Measurements from ENCODE around the gene SLC25A6. TPM values are rescaled to one million over a fixed set of nuclear protein-coding genes. Genes with fewer than 3 reads are reported as not detected.
A peak's percentile ranks its signal among the peaks of the same experiment; 100 is the strongest.
"Not testable (repeated sequence)": the region's sequence is repeated elsewhere in the genome, so short reads cannot be mapped to it uniquely, and the experiment has no call there.

SLC25A6 gene
- total RNA-seq, 1 experiment from 2014 or later = 121 TPM

DNA sequence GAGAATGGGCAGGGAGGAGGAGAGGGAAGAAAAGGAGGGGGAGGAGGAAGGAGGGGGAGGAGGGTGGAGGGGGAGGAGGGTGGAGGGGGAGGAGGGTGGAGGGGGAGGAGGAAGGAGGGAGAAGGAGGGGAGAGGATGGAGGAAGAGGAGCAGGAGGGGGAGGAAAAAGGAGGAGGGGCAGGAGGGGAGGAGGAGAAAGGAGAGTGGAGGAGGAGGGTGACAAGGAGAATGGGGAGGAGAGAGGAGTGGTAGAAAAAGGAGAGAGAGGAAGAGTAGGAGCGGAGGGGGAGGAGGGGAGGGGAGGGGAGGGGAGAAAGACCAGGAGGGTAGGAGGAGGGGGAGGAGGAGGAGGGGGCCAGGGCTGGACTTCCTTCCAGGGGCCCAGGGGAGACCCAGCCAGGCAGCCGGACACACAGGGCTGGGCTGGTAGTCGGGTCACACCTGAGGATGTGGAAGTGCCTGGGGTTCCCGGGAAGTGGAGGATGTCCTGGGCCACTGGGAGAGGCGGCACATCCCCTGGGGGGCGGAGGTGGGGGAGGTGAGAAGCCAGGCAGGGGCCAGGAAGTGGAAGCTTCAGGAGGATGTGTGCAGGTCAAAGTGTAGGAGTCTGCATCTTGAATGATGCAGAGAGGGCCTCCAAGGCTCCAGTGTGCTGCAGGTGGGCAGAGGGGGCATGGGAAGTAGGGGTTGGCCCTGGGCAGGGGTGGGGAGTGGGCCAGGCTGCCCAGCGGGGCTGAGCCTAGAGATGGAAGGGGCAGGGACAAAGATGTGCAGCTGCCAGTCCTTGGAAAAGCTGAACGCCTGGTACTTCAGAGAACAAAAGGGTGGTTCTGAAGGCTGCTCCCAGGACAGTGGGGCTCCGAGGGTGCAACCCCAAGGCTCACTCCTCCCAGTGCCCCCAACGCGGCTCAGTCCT, 36.5 kb downstream of the SLC25A6 start:
- DNase-seq (ENCODE audit: low spot score) = peak; percentile 51

DNA sequence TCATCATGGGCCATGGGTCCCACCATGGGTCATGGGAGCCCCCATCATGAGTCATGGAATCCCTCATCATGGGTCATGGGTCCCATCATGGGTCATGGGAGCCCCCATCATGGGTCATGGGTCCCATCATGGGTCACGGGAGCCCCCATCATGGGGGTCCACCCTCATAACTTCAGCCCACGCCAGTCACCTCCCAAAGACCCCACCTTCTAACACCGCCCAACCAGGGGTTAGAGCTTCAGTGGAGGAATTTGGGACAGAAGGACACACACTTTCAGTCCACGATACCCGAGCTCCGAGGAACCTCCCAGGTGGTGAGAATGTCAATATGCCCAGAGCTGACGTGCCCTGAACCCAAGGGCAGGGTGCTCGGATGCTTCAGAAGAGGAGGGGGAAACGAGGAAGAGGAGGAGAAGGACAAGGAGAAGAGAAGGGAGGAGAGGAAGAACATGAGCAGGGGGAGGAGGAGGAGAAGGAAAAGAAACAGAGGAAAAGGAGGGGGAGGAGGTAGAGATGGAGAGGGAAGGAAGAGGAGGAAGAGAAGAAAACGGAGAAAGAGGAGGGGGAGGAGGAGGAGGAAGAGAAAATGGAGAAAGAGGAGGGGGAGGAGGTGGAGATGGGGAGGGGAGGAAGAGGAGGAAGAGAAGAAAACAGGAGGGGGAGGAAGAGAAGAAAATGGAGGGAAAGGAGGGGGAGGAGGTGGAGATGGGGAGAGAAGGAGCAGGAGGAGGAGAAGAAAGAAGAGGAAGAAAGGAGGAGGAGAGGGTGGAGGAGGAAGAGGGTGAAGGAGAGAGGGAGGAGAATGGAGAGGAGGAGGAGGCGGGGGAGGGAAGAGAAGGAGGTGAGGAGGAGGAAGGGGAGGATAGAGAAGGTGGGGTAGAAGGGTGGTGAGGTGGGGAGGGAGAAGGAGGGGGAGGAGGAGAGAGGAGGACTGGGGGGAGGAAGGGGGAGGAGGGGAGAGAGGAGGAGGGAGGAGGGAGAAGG, 37.6 kb downstream of the SLC25A6 start:
- DNase-seq (ENCODE audit: low spot score) = no peak

DNA sequence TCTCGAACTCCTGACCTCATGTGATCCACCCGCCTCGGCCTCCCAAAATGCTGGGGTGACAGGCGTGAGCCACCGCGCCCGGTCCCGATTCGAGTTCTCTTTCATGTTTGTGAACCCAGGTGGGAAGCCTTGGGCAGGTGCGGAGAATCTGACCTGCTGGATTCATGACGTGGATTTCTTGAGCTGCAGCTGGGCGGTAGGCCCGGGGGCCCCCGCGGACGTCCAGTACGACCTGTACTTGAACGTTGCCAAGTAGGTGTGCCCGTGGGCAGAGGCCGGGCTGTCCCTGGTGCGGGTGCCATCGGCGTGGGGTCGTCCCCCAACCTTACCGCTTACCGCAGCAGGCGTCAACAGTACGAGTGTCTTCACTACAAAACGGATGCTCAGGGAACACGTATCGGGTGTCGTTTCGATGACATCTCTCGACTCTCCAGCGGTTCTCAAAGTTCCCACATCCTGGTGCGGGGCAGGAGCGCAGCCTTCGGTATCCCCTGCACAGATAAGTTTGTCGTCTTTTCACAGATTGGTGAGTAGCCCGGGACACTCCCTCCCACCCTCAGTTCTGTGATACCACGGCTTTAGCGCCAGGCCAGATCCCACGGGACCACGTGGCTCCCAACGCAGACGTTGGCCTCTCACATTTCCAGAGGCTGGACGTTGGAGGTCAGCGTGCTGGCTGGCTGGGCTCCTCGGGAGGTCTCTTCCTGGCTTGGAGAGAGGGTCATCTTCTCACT, 39.8 kb downstream of the SLC25A6 start:
- DNase-seq (ENCODE audit: low spot score) = no peak

DNA sequence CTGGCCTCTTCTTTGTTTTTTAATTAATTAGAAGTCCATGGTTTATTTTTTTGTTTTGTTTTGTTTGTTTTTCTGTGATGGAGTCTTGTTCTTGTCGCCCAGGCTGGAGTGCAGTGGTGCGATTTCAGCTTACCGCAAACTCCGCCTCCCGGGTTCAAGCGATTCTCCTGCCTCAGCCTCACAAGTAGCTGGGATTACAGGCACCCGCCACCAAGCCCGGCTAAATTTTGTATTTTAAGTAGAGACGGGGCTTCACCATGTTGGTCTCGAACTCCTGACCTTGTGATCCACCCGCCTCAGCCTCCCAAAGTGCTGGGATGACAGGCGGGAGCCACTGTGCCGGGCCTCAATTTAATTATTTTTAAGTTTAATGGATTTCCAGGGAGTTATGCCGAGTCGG, 42.3 kb downstream of the SLC25A6 start:
- DNase-seq (ENCODE audit: low spot score) = not testable (repeated sequence)

DNA sequence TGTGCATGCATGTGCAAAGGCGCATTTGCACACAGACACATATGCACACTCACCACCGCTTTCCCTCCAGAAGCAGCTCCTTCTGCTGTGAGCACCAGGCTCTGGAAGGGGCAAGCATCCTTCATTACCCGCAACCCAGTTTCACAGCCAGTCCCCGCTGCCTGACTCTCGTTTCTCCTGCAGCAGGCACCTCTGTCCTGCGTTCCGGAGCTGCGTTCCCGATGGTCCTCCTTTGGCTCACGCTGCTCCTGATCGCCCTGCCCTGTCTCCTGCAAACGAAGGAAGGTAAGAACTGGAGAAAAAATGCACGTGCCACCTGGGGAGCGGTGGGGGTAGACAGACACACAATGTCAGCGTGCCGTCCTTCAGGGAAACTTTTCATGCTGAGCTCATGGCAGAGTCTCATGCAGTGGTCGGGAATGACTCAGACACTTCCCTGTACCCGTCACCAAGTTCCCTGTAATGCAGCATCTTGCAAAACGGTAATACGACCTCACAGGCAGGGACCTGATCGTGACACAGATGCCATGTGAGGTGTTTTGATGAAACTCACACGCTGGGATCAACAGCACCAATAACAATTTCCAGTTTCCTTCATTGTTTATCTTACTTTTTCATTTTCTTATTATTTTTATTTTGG, 50.2 kb downstream of the SLC25A6 start:
- DNase-seq (ENCODE audit: low spot score) = no peak

DNA sequence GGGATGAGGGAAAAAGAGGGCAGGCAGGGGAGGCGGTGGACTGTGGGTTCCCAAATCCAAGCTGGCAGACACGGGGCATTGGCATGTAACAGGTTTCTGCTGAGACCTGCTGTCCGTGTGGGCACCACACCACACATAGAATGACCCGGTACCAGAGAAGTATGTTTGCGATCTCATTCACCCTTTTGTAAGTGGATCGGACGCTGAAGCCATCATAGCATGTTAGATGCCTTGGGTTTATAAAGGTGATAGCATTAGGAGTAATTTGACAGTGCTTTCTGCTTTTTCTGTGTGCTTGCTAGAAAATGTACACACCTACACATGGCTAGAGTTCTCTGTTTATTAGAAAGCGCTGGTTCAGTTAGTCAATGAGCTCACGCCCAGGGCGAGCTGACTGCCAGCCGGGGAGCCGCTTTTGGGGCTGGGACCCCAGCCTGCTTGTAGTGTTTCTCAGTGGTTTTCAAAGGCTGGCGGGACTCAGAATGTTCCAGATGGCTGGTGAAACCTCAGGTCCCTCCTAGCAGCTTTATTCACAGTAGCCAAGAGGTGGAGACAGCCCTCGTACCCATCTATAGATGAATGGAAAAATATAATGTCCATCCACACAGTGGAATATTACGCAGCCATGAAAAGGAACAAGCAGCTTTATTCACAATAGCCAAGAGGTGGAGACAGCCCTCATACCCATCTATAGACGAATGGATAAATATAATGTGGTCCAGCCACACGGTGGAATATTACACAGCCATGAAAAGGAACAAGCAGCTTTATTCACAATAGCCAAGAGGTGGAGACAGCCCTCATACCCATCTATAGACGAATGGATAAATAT, 54.7 kb downstream of the SLC25A6 start:
- DNase-seq (ENCODE audit: low spot score) = no peak

DNA sequence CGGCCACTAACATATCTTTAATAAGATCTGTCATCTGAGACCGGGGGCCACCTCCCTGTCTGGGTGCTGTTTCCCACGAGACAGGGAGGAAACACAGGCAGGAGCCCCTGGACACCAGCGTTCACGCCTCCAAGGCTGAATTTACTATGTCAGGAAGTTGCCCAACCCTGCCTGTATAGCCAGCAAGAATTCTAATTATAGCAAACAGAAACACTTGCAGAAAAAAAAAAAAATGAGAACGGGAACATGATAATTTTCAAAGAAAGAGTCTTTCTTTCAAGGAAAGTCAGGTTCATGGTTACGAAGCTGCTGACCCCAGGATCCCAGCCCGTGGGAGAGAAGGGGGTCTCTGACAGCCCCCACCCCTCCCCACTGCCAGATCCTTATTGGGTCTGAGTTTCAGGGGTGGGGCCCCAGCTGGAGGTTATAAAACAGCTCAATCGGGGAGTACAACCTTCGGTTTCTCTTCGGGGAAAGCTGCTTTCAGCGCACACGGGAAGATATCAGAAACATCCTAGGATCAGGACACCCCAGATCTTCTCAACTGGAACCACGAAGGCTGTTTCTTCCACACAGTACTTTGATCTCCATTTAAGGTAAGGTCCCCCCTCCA, 55.5 kb downstream of the SLC25A6 start, which contains the start of gene IL3RA:
IL3RA (plus strand) TSS at position 455 of the 613 bp plus-strand sequence. CDS start 4,981 bp downstream, outside the sequence.
- peak; percentile 57 for DNase-seq (ENCODE audit: low spot score)

Other genes starting within 250 kb of the SLC25A6 start
- not detected in 2 replicates for gene CRLF2, start 179.5 kb downstream of the SLC25A6 start, total RNA-seq (2014; rRNA removed; shearing (Covaris generic))
- 0.38 and 2.5 TPM in 2 replicates for gene CSF2RA, start 123.3 kb downstream of the SLC25A6 start, total RNA-seq (2014; rRNA removed; shearing (Covaris generic))
- gene IL3RA, start 55.3 kb downstream of the SLC25A6 start, total RNA-seq (2014; rRNA removed; shearing (Covaris generic)) = not detected in 2 replicates
- gene ASMTL, start 60.8 kb upstream of the SLC25A6 start, total RNA-seq (2014; rRNA removed; shearing (Covaris generic)) = 3.3 and 4.2 TPM in 2 replicates
- gene P2RY8, start 145.1 kb upstream of the SLC25A6 start, total RNA-seq (2014; rRNA removed; shearing (Covaris generic)) = not detected in 2 replicates
- 31.6 and 42.9 TPM in 2 replicates for gene AKAP17A, start 199.5 kb upstream of the SLC25A6 start, total RNA-seq (2014; rRNA removed; shearing (Covaris generic))
- gene ASMT, start 222.9 kb upstream of the SLC25A6 start, total RNA-seq (2014; rRNA removed; shearing (Covaris generic)) = not detected in 2 replicates

All from A172 (cell line).